SK-N-MC (cell line): ENCODE results near the gene HPCAL1.

Experiments used
- DNase-seq: peaks from one replicate; pipeline ENCODE4 v3.0.0-alpha.2; 2011; ENCODE audit warnings: low read depth, low spot score
- H3K27ac ChIP-seq: fragments of 200-600 bp; sonication (generic); 2 replicates; pipeline ENCODE4 v1.5.1; 2016; ENCODE audit warnings: mixed run types
- H3K36me3 ChIP-seq: fragments of 200-600 bp; sonication (generic); 2 replicates; pipeline ENCODE4 v1.6.1; 2017; ENCODE audit warnings: antibody characterized with exemption, low read length, mixed read lengths; ENCODE audit not compliant: insufficient read depth
- H3K4me3 ChIP-seq: fragments of 200-600 bp; sonication (generic); 2 replicates; pipeline ENCODE4 v1.5.1; 2016
- H3K9ac ChIP-seq: fragments of 200-600 bp; sonication (generic); 2 replicates; pipeline ENCODE4 v1.8.0; 2017; ENCODE audit warnings: mixed run types, mixed read lengths; ENCODE audit not compliant: insufficient read length
- H3K9me3 ChIP-seq: fragments of 200-600 bp; sonication (generic); 2 replicates; pipeline ENCODE4 v1.6.1; 2017; ENCODE audit warnings: low read depth, mild to moderate bottlenecking, antibody characterized with exemption, low read length, moderate library complexity, mixed read lengths
- EZH2 ChIP-seq: fragments of 200-600 bp; sonication (generic); IDR thresholded peaks from one replicate; pipeline ENCODE4 v1.6.1; 2017; ENCODE audit warnings: antibody characterized with exemption
- FOXP2 ChIP-seq: optimal IDR thresholded peaks from 2 replicates; pipeline ENCODE3; 2011; ENCODE audit warnings: mild to moderate bottlenecking, moderate library complexity; ENCODE audit not compliant: insufficient read depth; ENCODE audit errors: extremely low read length, control extremely low read depth
- POLR2AphosphoS5 ChIP-seq: IDR thresholded peaks from 2 replicates; pipeline ENCODE4 v1.6.1; 2012; ENCODE audit warnings: mild to moderate bottlenecking, low read depth, low read length, borderline replicate concordance

Gene HPCAL1

GRCh38 chr2:10377052-10377746 is 74.5 kb downstream of the HPCAL1 start:
- DNase-seq = no peak
- Histone ChIP-seq H3K9ac (no peak overlapping the region), H3K27ac (no peak overlapping the region), H3K4me3 (no peak overlapping the region), H3K9me3 (no peaks in the 10 kb centered on the region), H3K36me3 (no peaks in the 10 kb centered on the region)
- TF ChIP-seq EZH2 = no peak
- no peak for TF ChIP-seq POLR2AphosphoS5
- no peak for TF ChIP-seq FOXP2

- no peak overlapping the region for H3K27ac ChIP-seq
- no peak for DNase-seq
- H3K9me3 ChIP-seq = no peaks in the 10 kb centered on the region
- H3K9ac ChIP-seq = no peak overlapping the region
- H3K4me3 ChIP-seq = no peak overlapping the region
- TF ChIP-seq EZH2 (no peak), POLR2AphosphoS5 (no peak), FOXP2 (no peak)
- no peaks in the 10 kb centered on the region for H3K36me3 ChIP-seq
Measured at GRCh38 chr2:10377747-10378085, 75.0 kb downstream of the HPCAL1 start.

GRCh38 chr2:10378189-10378588 is 75.5 kb downstream of the HPCAL1 start:
- Histone ChIP-seq H3K9me3 (no peaks in the 10 kb centered on the region), H3K36me3 (no peaks in the 10 kb centered on the region), H3K4me3 (no peak overlapping the region), H3K27ac (no peak overlapping the region), H3K9ac (no peak overlapping the region)
- TF ChIP-seq POLR2AphosphoS5 = no peak
- no peak for TF ChIP-seq FOXP2
- TF ChIP-seq EZH2 = no peak
- no peak for DNase-seq

- no peak overlapping the region for H3K27ac ChIP-seq
- DNase-seq = no peak
- no peak overlapping the region for H3K9ac ChIP-seq
- no peaks in the 10 kb centered on the region for H3K9me3 ChIP-seq
- H3K36me3 ChIP-seq = no peaks in the 10 kb centered on the region
- TF ChIP-seq FOXP2 = no peak
- TF ChIP-seq POLR2AphosphoS5 = no peak
- no peak for TF ChIP-seq EZH2
- no peak overlapping the region for H3K4me3 ChIP-seq
Measured at GRCh38 chr2:10380048-10380926, 77.6 kb downstream of the HPCAL1 start.

- no peak for TF ChIP-seq FOXP2
- TF ChIP-seq EZH2 = no peak
- TF ChIP-seq POLR2AphosphoS5 = no peak
- no peak for DNase-seq
- Histone ChIP-seq H3K36me3 (no peaks in the 10 kb centered on the region), H3K4me3 (no peak overlapping the region), H3K9ac (no peak overlapping the region), H3K27ac (no peak overlapping the region), H3K9me3 (no peaks in the 10 kb centered on the region)
Measured at GRCh38 chr2:10381997-10382353, 79.3 kb downstream of the HPCAL1 start.

DNA sequence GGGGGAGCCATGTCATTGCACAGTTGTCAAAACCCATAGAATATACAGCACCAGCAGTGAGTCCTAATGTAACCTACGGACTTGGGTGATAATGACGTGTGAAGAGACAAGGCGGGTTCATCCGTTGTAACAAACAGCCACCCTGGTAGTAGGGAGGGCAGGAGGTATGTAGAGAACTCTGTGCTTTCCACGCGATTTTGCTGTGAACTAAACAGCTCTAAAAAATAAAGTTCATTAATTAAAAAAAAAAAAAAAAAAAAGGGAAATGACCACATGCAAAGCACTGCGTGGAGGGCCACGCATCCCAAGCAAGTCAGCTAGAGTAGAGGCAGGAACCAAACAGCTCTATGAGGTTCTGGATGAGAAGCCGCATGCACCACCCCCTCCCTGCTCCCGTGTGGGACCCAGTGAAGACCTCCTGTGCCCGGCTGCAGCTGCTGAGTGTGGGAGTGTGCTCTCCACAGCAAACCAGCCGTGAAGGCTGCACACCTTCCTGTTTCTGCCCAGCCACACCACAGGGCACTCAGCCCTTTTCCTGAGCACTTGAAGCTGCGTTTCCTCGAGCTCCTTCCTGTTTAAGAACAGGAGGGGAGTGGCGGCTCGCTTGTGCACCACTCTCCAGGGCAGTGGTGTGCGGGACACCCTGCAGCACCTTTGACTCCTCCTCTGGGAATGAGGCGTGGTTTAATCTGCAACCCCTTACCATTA is 79.8 kb downstream of the HPCAL1 start:
- Histone ChIP-seq H3K4me3 (no peak overlapping the region), H3K27ac (no peak overlapping the region)
- DNase-seq = no peak

GRCh38 chr2:10383960-10384734 is 81.4 kb downstream of the HPCAL1 start:
- Histone ChIP-seq H3K4me3 (no peak overlapping the region), H3K9ac (no peak overlapping the region), H3K36me3 (no peaks in the 10 kb centered on the region), H3K27ac (no peak overlapping the region), H3K9me3 (no peaks in the 10 kb centered on the region)
- no peak for TF ChIP-seq FOXP2
- TF ChIP-seq POLR2AphosphoS5 = no peak
- no peak for TF ChIP-seq EZH2
- no peak for DNase-seq

More for the DNA sequence above, 79.8 kb downstream of the HPCAL1 start:
- Histone ChIP-seq H3K9ac (no peak overlapping the region), H3K36me3 (no peaks in the 10 kb centered on the region), H3K9me3 (no peaks in the 10 kb centered on the region)
- TF ChIP-seq FOXP2 (no peak), POLR2AphosphoS5 (no peak), EZH2 (no peak)

- TF ChIP-seq POLR2AphosphoS5 = no peak
- no peak for TF ChIP-seq FOXP2
- TF ChIP-seq EZH2 = no peak
- no peak overlapping the region for H3K4me3 ChIP-seq
- DNase-seq = no peak
- H3K36me3 ChIP-seq = no peaks in the 10 kb centered on the region
- no peak overlapping the region for H3K27ac ChIP-seq
- no peak overlapping the region for H3K9ac ChIP-seq
- H3K9me3 ChIP-seq = no peaks in the 10 kb centered on the region
Measured at GRCh38 chr2:10385501-10385900, 82.8 kb downstream of the HPCAL1 start.
